IPS-NIHi7 (cell line): ENCODE measurements around the gene STUB1.
"Not testable (repeated sequence)": the region's sequence is repeated elsewhere in the genome, so short reads cannot be mapped to it uniquely, and the experiment has no call there.

Experiments
- DNase-seq: peaks from one replicate; pipeline ENCODE4 v3.0.0; 2012; ENCODE audit warnings: mixed read lengths; ENCODE audit errors: extremely low spot score

Gene STUB1

DNA sequence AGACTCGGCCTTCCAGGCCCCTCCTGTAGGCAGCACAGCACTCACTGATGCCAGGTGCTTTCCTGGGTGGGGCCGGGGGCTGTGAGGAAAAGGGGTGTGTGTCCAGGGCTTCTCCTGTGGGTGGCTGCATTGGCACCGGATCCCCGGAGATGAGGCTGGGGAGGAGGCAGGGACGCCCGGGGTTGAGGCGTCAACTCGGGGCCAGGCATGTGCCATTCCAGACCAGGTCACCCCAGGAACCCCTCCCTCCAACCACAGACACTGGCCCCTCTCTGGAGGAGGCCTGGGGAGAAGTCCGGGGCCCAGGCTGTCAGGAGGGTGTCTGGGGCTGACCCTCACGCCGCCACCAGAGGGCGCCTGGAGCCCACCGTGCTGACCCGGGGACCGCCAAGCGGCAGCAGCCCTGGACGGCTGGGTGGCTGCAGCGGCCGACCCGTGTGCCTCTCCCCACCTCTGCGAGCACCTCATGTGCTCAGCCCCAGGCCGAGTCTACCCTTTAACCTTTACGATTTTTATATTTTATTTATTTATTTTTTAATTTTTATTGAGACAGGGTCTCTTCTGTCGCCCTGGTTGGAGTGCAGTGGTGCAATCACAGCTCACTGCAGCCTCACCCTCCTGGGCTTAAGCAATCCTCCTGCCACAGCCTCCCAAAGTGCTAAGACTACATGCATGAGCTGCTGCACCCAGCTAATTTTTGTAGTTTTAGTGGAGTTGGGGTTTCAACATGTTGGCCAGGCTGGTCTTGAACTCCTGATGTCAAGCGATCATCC is 31.5 kb downstream of the STUB1 start:
- peak; percentile 92 for DNase-seq

DNA sequence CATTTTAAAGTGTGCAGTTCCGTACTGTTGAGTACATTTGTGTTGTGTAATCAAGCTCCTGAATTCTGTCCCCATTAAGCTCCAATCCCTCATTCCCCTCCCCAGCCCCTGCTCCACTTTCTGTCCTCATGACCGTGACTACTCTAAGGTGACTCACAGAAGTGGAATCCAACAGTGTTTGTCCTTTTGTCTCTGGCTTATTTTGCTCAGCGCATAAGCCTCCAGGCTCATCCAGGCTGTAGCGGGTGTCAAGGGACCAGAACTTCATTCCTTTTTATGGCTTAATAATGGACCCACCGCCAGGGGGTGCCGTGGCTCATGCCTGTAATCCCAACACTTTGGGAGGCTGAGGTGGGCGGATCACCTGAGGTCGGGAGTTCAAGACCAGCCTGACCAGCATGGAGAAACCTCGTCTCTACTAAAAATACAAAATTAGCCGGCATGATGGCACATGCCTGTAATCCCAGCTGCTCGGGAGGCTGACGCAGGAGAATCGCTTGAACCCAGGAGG is 32.6 kb downstream of the STUB1 start:
- DNase-seq = not testable (repeated sequence)

DNA sequence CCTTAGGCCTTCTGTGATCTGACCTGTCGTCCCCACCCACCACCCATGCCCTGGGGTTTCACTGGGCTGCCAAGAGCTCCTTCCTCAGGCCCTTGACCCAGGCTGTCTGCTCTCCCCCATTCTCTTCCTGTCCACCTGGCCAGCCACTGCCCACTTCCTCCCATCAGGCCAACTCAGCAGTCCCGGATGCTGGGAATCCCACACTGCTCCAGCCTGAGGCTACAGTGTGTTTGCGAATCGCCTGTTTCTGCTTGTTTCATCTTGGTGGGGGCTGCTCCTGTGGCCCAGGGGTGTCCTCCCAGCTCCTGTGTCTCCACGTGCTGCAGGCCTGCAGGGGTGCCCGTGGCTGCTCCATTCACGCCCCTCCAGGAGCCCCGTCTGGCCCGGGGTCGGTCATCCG is 33.9 kb downstream of the STUB1 start:
- DNase-seq = no peak

DNA sequence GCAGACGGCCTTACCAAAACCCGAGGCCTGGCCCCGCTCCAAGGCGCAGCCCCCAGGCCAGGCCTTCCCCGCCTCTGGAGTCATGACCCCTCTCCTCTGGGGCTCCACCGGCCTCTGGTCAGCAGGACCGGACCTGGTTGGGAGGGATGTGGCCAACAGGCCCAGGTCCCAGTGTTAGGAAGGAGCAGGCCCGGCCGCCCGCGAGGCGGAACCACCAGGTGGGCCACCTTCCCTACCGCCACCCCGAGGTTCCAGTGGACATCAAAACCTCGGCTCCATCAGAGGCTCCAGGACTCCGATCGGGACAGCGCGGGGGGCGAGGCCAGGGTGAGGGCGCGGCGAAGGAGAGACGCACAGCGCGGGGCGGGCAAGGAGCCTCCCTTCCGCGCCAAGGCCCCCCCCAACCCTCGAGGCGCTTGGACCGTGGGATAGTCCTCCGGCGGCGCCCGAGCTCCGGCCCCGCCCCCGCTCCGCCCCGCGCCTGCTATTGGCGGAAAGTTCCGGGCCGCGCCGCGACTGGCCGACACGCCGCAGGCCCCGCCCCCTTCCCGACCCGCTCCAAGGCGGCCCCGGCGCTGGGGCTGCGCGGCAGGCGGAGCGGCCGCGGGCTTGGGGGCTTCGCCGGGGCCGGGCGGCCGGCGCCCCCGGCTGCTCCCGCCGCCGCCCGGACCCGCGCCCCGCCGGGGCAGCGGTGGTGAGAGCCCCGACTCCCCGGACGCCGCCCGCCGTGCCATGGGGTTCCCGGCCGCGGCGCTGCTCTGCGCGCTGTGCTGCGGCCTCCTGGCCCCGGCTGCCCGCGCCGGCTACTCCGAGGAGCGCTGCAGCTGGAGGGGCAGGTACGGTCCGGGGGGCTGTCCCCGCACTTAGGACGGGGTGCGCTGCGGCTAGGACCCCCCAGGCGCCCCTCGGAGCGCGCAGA is 34.6 kb downstream of the STUB1 start, which contains the start of gene METRN:
METRN (plus strand) TSS at position 561 of the 919 bp plus-strand sequence; CDS start at position 733, 172 bp downstream.
- peak; percentile 90 for DNase-seq

DNA sequence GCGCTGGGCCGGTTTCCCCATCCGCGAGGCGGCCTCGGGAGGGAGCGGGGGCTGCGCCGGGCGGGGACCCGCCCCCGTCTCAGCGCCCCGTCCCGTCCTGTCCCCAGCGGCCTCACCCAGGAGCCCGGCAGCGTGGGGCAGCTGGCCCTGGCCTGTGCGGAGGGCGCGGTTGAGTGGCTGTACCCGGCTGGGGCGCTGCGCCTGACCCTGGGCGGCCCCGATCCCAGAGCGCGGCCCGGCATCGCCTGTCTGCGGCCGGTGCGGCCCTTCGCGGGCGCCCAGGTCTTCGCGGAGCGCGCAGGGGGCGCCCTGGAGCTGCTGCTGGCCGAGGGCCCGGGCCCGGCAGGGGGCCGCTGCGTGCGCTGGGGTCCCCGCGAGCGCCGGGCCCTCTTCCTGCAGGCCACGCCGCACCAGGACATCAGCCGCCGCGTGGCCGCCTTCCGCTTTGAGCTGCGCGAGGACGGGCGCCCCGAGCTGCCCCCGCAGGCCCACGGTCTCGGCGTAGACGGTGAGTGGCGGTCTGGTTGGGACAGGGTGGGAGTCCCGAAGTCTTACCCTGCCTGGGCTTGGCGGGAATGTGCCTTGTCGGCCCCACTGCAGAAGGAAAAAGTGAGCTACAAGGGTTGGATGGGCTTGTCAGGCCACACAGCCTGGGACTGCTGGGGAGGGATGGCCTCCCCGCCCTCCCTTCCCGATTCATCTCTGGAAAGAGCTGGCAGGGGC is 35.4 kb downstream of the STUB1 start:
- DNase-seq = no peak

DNA sequence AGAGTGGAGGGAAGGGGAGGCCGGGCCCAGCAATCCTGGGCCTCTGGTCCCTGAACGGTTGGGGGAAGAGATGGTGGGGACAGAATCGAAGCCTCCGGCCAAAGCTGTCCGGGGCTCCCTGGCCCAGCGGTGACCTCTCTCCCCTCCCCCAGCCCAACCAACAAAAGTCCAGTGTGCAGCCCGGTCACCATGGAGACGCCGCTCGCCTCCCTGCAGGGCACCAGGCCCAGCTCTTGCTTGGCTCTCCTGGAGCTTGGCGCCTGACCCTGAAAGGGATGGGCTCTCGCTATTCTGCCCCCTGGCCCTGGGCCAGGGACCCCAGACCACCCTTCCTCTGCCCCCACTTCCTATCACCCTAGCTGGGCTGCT is 36.0 kb downstream of the STUB1 start:
- no peak for DNase-seq

DNA sequence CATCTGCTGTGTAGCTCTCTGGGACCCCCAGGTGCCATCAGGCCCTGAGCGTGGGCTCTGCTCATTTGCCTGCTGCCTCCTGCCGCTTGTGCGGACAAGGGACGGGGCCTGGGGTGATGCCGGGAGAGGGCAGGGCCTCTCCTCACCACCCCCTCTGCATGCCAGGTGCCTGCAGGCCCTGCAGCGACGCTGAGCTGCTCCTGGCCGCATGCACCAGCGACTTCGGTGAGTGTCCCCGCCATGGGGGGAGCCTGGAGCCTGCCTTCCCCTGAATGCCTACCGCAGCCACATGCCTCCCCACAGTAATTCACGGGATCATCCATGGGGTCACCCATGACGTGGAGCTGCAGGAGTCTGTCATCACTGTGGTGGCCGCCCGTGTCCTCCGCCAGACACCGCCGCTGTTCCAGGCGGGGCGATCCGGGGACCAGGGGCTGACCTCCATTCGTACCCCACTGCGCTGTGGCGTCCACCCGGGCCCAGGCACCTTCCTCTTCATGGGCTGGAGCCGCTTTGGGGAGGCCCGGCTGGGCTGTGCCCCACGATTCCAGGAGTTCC is 36.6 kb downstream of the STUB1 start:
- DNase-seq = no peak

DNA sequence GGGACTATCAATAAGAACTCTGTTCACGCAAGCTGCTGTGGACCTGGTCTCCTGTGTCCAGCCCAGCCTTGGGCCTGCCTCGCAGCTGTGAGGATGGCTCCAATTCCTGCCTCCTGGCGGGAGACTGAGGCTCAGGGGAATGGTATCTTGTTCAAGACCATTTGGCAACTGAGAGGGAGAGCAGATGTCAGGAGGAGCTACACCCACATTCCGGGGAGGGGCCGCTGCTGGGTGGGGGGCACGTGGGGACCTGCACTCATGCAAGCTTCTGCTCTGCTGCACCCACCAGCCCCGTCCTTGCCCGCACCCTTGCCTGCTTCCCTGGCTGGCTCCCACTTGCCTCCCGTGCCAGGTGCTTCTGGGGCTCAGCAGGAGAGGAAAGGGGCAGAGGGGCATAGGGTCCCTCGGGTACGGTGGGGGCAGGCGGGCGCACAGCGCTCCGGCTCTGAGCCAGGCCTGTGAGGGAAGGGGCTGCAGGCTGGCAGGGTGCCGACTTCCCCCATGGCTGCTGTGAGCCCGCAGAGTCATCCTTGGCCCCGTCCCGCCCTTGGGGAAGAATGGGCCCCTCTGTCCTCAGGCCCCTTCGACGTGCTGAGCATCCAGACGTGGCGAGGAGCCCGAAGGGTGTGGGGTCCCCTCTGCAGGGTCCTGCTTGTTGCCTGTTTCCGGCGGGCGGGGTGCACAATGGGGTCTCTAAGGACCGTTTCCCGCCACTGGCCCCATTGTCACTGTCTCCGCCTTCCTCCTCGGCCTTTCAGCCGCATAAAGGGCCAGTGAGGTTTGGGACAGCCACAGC is 37.4 kb downstream of the STUB1 start:
- DNase-seq = no peak

DNA sequence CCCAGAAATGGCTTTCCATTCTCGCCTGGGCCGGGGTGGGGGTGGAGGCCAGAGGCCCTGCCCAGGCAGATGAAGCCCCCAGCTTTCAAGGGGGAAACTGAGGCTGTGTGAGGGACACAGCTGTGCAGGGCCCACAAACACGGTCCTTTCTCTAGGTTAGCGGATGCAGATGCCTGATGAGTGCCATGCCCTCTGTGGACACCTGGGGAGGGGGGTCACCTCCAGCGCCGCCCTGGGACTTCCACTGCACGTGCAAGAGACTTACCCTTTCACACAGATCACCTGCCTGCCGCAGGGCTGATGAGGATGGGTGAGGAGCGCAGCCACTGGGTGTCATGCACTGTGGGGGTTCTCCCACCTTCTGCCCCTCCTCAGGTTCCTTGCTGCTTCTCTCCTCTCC is 38.2 kb downstream of the STUB1 start:
- no peak for DNase-seq

DNA sequence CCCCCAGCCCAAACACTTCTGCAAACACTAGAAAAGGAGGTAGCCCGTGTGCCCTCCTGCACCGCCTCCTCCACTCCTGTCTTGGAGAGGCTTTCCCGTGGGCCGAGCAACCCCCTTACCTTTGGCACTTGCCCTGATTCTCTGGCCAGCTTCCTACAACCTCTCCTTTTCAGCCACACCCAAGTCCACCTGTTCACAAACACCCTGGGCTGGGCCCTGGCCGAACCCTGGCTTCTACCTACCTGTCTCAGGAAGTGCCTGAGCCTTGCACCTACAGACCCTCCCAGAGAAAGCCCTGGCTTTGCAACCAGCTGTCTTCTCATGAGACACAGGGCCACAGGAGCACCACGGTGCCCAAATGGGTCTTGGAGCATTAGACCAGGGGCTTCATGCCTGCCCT is 38.7 kb downstream of the STUB1 start:
- DNase-seq = no peak

DNA sequence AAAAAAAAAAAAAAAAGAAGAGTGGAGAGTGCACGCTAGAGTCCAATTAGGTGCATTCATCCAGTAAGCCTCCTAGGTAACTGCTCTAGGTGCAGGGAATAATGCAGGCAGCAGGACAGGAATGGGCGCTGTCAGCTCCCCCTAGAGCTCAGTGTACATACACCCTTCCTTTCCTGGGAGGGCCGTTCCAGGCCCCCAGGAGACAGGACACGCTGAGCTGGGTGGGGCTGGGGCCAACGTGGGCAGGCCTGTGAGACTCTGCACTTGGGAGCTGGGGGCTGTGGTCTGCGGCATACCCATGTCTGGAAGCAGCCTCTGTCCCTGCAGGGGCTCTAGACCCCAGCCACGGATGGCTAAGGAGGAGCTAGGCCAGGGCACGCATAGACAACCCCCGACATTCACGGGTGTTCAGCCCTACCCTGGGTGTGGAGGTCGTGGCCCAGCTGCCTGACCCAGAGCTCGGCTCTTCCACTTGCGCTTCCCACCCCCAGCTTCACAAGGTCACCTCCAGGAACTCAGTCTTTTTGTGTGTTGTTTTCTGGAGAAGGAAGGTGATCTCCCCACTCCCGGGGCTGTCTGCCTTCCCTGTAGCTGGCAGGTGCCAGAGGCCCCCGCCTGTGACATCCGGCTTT is 39.7 kb downstream of the STUB1 start:
- no peak for DNase-seq

DNA sequence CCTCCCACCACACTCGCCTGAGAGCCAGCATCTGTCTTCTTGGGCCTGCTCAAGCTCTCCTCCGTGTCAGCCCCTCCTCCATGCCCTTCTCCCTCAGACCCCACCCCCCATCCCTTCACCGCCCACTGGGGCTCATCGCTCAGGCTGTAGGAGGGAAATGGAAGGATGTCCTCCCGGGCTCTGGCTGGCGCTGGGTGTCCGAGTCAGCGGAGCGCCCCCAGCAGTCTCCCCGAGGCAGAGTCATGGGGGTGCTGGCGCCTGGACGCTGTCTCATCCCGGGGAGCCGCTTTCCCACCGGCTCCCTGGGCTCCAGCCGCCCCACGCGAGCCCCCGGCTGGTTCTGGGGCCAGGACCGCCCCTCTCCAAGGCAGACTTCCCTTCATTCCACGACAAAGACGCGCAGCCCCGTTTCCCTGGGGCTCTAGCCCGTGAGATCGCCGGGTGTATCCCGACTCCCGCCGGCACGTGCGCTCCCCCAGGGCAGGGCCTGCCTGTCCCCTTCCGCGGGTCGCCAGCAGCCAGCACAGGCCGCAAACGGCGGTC is 40.3 kb downstream of the STUB1 start:
- DNase-seq = peak; percentile 69

DNA sequence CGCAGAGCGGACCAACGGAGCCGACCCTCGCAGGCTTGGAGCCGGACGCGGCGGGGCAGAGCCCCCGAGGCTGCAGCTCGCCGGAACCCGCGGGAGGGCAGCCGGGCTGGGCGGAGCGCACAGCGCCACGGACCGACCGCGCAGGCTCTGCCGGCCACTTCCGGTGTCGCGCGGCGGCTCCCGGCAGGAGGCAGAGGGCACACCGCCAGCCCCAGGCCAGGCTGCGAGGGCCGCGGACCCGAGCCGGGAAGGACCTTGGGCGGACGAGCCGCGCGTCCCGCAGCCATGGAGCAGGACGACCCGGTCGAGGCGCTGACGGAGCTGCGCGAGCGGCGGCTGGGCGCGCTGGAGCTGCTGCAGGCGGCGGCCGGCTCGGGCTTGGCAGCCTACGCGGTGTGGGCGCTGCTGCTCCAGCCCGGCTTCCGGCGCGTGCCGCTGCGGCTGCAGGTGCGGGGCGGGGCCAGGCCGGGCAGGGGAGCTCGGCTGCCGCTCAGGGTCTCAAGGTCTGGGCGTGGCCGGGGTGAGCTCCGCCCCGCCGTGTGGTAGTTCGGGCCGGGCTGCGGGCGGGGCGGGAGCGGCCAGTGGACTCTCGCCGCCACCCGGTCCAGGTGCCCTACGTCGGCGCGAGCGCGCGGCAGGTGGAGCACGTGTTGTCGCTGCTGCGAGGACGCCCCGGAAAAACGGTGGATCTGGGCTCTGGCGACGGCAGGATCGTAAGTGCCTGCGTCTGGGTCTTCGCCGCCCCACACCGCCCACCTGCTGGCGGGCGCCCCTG is 41.0 kb downstream of the STUB1 start, which contains the start of gene ANTKMT:
ANTKMT (plus strand) TSS at position 157 of the 775 bp plus-strand sequence; CDS start at position 286, 129 bp downstream.
- peak; percentile 92 for DNase-seq

DNA sequence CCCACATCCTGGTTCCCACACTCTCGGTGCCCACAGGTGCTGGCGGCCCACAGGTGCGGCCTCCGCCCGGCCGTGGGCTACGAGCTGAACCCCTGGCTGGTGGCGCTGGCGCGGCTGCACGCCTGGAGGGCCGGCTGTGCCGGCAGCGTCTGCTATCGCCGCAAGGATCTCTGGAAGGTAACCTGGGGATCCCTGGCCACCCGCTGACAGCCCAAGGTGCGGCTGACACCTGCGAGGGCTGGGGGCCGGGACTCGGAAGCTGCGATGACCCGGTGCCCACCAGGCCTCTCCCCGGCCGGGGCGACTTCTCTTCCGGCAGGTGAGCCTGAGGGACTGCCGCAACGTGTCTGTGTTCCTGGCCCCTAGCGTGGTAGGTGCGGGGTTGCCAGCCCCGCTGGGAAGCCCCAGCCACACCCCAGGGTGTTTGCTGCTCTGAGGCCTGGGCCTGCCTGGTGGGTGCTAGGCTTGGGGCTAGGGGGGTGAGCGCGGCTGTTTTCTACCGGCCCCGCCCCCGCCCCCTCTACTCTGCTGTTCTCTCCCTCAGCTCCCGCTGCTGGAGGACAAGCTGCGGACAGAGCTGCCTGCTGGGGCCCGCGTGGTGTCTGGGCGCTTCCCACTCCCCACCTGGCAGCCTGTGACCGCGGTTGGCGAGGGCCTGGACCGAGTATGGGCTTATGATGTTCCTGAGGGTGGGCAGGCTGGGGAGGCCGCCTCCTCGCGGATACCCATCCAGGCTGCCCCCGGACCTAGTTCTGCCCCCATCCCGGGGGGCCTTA is 41.7 kb downstream of the STUB1 start:
- no peak for DNase-seq

DNA sequence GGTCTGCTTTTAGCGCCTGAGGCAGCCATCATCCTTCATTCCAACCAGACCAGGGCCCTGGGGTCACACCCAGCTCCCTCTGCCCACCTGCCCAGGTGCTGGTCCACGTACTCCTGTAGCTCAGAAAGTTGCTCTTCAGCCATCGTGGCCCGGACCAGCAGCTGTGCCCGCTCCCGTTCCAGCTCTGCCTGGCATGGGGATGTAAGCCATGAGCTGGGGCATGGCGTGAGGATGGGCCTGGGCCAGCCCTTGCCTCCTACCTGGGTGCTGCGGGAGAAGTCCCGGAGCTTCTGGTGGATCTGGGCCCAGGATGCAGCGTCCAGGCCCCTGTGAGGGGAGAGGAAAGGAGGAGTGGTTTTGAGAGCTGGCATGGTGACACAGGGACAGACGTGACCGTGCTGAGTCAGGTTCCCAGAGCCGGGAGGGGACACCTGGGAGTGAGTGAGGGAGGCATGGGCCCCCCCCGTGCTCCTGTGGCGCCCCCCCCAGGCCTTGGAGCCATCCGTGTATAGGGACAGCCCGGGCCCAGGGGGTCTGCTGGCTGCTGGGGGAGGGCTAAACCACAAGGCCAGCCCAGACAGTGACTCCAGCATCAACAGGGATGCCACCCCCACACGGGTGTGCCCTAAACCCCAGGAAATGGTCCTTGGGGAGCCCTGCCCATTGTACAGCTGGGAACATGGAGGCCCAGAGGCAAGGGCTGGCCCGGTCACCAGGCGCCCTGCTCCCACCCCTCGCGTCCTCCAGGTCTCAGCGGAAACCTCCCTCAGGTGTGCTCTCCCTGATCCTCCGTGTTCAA is 42.8 kb downstream of the STUB1 start:
- DNase-seq = no peak

DNA sequence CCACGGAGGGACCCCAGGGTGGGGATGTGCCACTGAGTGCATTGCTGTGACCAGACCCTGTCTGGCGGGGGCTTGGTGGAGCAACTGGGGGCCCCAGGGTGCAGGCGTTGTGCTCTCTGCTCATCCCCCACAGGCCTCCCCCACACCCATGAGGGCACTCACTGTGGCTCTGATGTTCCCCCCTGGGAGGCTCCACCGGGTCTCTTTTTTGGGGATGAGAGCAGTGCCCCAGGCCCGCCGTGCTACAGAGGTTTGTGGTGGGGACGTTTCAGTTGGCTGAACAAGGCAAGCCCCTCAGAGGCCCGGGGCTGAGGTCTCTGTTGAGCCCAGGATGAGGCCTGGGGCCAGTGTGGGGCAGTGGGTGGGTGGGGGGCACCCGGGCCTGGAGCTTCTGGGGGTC is 43.5 kb downstream of the STUB1 start:
- DNase-seq = no peak
